Adrenal gland (tissue), 5 donors: ENCODE results near the gene MMADHC.

Experiments
- CTCF ChIP-seq, 6 experiments: fragments of 450-650 bp in 4 of 6; fragments of 200-600 bp in 2 of 6; sonication (generic) in 1 of 6; IDR thresholded peaks; 1 replicate in 5 of 6; 2 replicates in 1 of 6; pipeline versions ENCODE4 v1.5.1 to v1.8.0; 2016 to 2021; ENCODE audit warnings: antibody characterized with exemption in 6 of 6, mild to moderate bottlenecking in 2 of 6, moderate library complexity in 1 of 6
- POLR2A ChIP-seq, 2 donors: fragments of 450-650 bp; IDR thresholded peaks; one replicate each; pipeline ENCODE4 v1.6.1; 2017; ENCODE audit warnings: antibody characterized with exemption in 2 of 2, mild to moderate bottlenecking in 2 of 2, moderate library complexity in 1 of 2
- donor health status: DM: no; HTN: no; CAD: no.

GRCh38 chr2:149528983-149529382 is 58.6 kb downstream of the MMADHC start:
- TF ChIP-seq CTCF (IDR thresholded peaks at IDR 0.05) (no peak), POLR2A (IDR thresholded peaks at IDR 0.05) (no peak)
